NCI-H748 (cell line): ENCODE results near the gene GTF2B.
"Not testable (repeated sequence)": the region's sequence is repeated elsewhere in the genome, so short reads cannot be mapped to it uniquely, and the experiment has no call there.

ENCODE experiments used
- DNase-seq: peaks from one replicate; lab custom pipeline; 2025; ENCODE audit not compliant: unreplicated experiment; lab: John Stamatoyannopoulos, UW

GTF2B gene

DNA sequence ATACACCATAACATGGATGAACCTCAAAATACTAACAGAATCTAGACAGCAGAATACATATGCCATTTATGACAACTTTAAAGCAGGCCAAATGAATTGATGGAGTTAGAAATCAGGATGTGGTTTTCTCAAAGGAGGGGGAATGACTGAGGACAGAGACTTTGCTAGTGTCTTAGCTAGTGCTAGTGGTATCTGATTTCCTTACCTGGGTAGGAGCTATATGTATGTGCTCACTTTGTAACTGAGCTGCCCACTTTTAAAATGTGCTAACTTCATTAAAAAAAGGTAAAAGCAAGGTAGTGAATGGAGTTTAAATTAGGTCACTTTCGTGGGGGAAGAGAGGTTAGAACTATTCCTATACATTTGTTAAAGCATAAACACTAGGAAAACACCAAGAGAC is 2.6 kb downstream of the GTF2B start:
- no peak for DNase-seq

DNA sequence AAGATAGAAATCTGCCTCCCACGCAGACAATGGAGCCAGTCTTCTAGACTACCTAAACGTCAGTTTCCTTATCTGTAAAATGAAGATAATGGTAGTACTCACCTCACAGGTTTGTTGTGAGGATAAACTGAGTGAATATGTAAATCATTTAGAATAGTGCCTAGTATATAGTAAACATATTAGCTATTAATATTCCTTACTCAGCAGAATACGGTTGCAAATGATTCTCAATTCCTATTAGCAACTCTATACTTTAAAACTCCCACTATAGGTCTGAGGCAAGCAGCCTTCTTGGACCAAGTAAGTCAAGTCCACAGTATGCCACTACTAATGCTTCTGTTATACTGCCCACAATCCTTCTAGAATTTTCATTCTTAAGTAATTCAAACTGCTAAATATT is 5.4 kb downstream of the GTF2B start:
- DNase-seq = no peak

DNA sequence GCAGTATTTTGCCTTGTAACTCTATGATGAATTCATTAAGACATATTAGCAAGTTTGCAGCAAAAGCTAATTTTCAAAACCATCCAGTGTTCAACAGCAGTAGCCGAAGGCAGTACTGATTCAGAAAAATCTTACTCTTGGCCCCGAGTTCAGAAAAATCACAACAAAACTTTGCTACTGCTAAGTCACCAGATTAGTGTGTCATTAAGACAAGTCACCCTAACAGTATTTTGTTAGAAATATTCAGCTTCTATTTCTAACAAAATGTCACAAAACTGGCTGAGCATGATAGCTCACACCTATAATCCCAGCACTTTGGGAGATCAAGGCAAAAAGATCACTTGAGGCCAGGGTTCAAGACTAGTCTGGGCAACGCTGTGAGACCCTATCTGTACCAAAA is 8.2 kb downstream of the GTF2B start:
- DNase-seq = no peak

DNA sequence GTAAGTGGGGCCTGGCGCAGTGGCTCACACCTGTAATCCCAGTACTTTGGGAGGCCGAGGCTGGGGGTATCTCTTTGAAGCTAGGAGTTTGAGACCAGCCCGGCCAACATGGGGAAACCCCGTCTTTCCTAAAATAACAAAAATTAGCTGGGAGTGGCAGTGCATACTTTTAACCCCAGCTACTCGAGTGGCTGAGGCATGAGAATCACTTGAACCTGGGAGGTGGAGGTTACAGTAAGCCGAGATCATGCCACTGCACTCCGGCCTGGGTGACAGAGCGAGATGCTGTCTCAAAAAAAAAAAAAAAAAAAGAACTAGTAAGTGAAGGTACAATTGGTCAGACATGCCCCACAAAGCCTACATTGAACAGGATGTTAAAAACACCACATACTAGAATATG is 10.7 kb downstream of the GTF2B start:
- not testable (repeated sequence) for DNase-seq

DNA sequence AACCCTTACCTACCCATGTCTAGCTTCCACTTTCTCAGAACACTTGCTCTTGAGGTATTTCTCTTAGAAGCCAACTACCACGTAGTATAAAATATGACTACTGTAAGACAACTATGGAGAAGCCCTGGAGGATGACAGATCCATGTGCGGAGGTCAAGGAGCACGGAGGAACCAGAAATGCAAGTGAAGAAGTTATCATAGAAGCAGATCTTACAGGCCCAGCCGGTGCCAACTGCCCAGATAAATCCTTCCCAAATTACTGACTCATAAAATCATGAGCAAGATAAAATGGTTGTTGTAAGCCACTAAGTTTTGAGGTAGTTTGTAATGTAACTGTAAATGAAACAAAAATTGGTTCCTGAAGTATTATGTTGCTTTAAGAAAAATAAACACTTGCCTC is 12.6 kb downstream of the GTF2B start:
- no peak for DNase-seq

DNA sequence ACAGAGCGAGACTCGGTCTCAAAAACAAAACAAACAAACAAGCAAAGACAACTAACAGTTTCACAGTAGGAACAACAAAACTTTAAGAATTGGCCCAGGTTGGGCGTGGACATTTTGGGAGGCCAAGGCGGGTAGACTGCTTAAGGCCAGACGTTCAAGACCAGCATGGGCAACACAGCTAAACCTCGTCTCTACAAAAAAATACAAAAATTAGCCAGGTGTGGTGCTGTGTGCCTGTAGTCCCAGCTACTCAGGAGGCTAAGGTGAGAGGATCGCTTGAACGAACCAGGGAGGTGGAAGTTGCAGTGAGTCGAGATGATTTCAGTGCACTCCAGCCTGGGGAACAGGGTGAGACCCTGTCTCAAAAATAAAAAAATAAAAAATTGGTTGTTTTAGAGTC is 13.5 kb downstream of the GTF2B start:
- DNase-seq = no peak

DNA sequence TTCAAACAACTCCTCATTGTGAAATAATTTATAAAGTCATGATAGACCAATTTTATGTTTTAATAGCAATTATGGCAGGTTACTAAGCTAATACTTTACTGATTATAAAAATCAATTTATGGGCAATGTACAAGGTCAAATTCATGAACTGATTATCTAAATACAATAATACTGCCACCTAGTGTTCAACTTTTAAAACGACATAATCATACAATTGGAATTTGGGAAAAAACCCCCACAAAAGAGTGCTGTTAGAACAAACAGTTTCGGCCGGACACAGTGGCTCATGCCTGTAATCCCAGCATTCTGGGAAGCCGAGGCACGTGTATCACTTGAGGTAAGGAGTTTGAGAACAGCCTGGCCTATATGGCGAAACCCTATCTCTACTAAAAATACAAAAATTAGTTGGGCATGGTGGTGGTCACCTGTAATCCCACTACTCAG is 14.0 kb downstream of the GTF2B start:
- DNase-seq = peak; percentile 10

DNA sequence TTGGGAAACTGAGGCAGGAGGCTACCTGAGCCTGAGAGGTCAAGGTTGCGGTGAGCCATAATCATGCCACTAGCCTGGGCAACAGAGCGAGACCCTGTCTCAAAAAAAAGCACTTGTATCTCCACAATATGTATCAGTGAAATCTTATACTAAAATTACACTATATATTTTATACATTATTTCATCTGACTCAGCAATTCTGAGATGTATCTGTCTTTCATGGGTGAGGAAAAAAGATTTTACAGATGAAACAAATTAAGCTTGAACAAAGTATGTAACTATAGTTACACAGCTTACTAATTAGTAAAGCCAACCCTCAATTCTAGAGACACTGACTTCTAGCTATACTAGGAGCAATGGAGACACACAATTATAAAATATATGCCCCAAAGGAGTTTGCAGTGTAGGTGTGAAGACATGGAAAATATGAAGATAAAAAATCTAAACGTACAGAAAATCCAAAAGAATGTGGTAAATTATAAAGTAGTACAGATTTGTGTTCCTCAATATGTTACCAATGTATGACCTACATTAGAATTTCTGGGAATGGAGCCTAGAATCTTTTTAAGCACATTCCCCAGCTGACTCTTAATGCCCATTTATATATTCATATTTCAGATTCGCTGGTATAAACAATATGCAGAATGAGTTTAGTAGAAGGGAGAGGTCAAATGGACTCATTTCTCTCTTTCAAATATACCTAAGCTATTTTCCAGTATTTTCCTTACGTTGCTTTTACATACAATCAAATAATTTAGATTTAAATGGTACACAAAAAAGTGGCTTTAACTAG is 14.6 kb downstream of the GTF2B start:
- DNase-seq = no peak

DNA sequence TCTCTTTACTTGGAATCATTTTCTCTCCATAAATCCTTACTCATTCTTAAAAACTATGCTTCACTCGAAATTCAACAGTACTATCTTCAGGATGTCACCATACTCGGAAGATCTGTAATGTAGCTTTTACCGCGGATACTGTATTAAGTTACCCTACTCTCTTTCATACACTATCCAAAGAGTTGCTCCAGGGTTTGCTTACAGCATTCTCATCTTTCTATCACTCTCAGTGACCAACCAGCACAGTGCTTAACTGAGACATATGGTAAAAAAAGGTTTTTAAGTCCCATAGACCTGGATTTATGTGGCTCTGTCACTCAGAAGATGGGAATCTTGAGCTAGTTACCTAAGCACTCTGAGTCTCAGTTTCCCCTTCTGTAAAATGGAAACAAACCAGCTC is 15.8 kb downstream of the GTF2B start:
- DNase-seq = no peak

DNA sequence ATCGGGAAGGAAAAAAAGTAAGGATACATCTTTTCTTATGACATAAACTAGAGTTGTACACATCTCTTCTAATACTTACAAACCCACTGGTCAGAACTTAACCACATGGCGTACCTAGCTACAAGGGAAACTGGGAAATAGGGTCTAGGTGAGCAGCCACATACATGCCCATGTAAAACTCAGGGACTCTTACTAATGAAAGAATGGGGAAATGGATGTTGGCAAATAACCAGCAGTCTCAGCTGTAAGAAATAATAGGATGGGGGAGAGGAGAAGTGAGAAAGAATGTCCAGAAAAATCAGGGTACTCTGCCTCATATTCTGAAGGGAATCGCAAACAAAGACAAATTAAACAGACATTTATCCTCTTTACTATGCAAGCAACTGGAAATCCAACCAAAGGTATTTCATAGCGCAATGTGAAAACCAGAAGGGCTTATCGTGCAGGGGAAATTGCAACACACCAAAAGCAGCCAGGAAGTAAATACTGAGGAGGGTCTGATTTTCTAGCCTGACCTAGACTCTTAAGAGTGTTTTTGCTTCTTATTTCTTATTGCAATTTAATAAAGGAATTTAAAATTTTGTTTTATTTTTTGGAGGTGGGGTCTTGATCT is 17.5 kb downstream of the GTF2B start:
- no peak for DNase-seq

DNA sequence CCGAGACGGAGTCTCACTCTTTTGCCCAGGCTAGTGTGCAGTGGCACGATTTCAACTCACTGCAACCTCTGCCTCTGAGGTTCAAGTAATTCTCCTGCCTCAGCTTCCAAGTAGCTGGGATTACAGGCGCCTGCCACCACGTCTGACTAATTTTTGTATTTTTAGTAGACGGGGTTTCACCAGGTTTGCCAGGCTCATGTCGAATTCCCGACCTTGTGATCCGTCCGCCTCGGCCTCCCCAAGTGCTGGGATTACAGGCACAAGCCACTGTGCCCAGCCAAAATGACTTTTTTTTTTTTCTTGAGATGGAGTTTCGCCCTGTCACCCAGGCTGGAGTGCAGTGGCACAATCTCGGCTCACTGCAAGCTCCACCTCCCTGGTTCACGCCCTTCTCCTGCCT is 21.7 kb downstream of the GTF2B start:
- DNase-seq = not testable (repeated sequence)

DNA sequence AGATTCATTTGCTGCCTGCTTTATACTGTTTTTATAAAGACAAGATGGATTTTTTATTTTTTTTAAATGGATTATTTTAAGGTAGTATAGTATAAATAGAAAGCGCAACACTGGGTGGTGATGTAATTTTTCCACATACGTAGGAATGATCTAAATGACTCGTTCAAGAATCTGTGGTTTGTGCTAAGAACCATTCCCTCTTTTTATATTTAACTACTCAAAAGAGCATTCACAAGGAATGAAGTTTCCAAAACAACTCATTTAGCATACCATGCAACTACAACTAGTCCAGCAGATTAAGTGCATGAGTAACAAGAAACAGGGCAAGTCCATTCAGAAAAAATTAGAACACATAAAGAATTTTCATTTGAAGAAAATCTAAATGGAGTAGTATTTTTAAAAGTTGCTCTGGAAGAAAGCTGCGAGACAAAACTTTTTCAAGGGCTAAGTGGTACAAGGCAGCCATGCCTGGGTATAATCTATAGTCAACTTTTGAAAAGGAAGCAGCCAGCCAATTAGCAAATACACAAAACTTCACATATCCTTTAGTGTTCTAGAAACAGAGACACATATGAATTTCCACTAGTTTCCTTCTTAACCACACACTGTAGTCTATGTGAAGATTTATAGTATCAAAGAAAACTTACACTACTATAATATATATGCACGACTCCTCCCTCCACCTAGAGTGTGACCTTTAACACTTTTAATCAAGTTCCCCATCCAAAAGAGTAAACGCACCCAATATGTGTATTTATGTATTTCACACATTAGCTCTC is 23.4 kb downstream of the GTF2B start:
- DNase-seq = no peak

DNA sequence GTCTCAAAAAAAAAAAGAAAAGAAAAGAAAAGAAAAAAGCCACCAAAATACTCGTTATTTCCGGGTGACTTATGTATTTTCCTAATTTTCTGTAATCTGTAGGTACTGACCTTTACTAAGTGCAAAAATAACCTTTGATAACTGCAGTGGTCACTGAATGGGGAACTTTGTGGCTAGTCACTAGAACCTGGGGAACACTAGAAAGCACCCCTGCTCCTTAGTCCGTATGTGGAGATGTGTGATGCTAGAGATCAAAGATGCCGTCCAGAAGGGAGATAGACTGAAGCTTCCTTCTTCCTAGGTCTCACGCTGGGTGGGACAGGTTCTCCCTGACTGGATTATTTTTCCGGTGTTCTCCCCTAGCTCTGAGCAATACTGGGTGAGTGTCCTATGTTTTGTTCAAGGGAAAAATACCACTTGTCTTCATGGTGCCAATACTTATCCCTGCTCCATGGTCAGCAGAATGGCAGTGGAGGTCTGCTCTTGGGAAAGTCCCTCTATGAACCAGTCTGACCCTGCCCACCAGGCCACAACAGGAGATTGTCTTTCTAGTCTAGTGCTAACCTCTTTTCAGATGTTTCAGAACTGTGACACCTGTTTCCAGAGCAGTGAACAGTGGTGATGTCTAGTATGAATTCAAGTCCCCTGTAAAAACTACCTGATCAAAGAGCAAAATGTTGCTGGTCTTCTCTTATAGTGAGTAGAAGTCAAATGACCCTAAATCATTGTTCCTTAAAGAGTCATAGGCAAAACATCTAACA is 39.9 kb downstream of the GTF2B start:
- DNase-seq = no peak

DNA sequence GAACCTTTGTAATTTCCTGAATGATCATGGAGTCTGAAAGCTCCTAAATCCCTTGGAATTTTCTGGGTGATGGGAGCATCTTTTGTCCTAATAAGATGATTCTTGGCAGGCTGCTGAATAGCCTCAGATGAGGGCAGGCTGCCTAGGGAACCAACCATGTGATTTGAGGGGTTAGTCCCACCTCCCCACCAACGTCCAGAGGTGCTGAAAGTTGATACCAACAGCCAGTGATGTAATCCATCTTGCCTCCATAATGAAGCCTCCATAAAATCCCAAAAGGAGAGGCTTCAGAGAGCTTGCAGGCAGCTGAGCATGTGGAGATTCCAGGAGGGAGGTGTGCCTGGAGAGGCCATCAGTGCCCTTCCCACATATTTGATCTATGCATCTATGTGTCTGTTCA is 43.7 kb downstream of the GTF2B start:
- DNase-seq = no peak

DNA sequence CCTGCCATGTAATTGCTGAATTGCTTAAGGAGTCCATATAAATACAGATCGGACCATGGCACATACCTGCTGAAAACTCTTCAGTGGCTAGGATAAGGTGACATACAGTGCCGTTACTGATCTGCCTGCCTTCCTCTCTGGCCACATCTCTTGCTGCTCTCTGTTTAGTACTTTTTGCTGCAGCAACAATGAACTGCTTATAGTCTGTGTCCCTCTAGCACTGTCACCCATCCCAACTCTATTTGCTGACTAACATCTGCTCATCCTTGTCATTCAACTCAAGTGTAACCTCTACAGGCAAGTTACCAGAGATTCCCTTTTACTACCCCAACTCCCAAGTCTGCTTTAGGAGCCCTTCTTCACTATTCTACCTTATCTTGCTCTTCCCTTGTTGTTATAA is 65.6 kb downstream of the GTF2B start:
- DNase-seq = no peak

DNA sequence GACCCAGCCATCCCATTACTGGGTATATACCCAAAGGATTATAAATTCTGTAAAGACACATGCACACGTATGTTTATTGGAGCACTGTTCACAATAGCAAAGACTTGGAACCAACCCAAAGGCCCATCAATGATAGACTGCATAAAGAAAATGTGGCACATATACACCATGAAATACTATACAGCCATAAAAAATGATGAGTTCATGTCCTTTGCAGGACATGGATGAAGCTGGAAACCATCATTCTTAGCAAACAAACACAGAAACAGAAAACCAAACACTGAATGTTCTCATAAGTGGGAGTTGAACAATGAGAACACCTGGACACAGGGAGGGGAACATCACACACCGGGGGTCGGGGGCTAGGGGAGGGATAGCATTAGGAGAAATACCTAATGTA is 71.7 kb downstream of the GTF2B start:
- DNase-seq = not testable (repeated sequence)

DNA sequence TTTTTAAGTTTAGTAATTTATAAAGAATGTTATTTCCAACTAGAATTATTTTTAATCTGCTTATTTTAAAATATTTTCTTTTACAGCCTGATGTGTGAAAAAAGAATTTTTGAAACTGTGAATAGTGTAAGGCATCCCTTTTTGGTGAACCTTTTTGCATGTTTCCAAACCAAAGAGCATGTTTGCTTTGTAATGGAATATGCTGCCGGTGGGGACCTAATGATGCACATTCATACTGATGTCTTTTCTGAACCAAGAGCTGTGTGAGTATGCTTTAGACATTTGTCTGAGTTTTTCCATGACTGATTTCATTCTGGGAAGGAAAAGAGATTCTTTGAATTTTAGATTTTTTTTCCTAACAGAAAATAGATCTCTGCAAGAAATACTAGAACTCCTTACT is 77.9 kb downstream of the GTF2B start:
- no peak for DNase-seq

DNA sequence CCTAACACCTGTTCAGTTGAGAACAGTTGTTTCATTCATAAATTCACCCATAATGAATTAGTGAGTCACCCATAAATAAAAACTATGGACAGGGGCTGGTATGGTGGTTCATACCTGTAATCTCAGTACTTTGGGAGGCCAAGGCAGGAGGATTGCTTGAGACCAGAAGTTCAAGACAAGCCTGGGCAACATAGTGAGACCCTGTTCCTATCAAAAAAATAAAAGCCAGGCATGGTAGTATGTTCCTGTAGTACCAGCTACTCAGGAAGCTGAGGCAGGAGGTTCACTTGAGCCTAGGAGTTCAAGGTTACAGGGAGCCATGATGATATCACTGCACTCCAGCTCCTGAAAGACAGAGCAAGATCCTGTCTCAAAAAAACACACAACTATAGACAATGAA is 79.0 kb downstream of the GTF2B start:
- no peak for DNase-seq

DNA sequence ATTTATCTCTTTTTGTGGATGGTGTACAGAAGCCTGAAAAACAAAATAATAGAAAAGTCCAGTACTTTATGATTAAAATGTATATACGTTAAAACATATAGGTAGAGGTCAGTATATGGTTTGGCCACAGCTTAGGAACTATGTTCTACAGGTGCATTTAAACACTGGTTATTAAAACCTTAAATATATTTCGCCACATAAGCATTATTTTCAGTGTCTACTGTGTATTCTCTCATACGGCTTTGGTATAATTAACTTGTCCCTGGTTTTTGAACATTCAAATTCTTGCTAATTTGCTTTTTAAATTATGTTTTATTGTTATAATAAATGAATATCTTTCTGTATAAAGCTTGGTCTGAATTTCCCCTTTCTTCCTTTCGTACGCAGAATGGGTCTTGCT is 87.9 kb downstream of the GTF2B start:
- no peak for DNase-seq

DNA sequence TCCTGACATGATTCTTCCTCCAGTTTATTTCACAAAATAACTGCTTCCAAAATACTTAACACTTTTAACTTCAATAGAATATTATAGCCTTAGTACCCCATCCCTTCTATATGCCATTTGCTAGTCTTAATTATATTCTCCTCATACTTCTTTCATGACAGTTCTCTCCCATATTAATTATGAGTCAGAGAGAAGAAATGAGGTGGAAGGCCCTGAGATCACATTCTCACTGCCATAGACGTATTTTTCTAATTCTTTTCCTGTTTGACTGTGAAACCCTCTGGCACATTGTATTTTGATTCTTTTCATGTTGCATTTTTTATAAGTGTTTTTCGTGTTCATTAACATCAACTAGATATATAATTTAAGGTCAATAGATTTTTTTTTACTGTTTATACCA is 88.4 kb downstream of the GTF2B start:
- DNase-seq = no peak
